HepG2 (cell line): ENCODE measurements around the gene SAMD4A. TPM values are rescaled to one million over a fixed set of nuclear protein-coding genes. Genes with fewer than 3 reads are reported as not detected.
A peak's percentile ranks its signal among the peaks of the same experiment; 100 is the strongest.

Experiments
- ATAC-seq: fragments of 200-7000 bp; cut with Tn5 transposase; 3 replicates; pipeline ENCODE4 v1.9.1; 2020; ENCODE audit warnings: mild to moderate bottlenecking, moderate library complexity
- BruUV-seq: library from RNA; stranded (reverse); fragments of 400-500 nt; replicated peaks from 2 replicates; lab custom pipeline; 2021; lab: Mats Ljungman, UMichigan
- CTCF ChIA-PET: fragments of 300-600 bp; formaldehyde crosslinking; extraction: SDS; loops from one replicate; lab custom pipeline; 2021; ENCODE audit warnings: low total read pairs, inconsistent platforms, low intra/inter-chr PET ratio; lab: Yijun Ruan, JAX
- POLR2A ChIA-PET: fragments of 350-600 bp; sonication (Branson Sonifier 250); formaldehyde crosslinking; loops from one replicate; lab custom pipeline; 2020; ENCODE audit warnings: antibody characterized with exemption, inconsistent platforms; lab: Yijun Ruan, JAX
- DNase-seq: peaks from one replicate; pipeline ENCODE4 v3.0.0-alpha.2; 2015; ENCODE audit warnings: low spot score
- FAIRE-seq: peaks from 3 replicates; lab custom pipeline; 2011; peaks lifted over from hg19 to GRCh38; lab: Jason Lieb, UNC
- H2AFZ ChIP-seq: one replicate; pipeline ENCODE4 v1.6.1; 2011; ENCODE audit warnings: low read length, inconsistent platforms
- H3K27ac ChIP-seq: fragments of 300-600 bp; 3 replicates; pipeline ENCODE4 v1.8.0; 2011; ENCODE audit warnings: mixed run types, mild to moderate bottlenecking, mixed read lengths, low read length, inconsistent platforms; ENCODE audit not compliant: insufficient read depth; ENCODE audit errors: extremely low read length
- H3K27me3 ChIP-seq, 2 experiments: fragments of 200-600 bp in 1 of 2; 2 replicates in 1 of 2; 3 replicates in 1 of 2; pipeline versions ENCODE4 v1.6.0 to v1.8.0; 2011; ENCODE audit warnings: low read length in 2 of 2, mild to moderate bottlenecking in 2 of 2, moderate library complexity in 2 of 2, inconsistent platforms in 1 of 2; ENCODE audit not compliant: insufficient read depth in 2 of 2, control insufficient read depth in 1 of 2
- H3K36me3 ChIP-seq, 2 experiments: fragments of 200-600 bp in 1 of 2; replicated peaks in 1 of 2; 2 replicates in 1 of 2; 3 replicates in 1 of 2; pipeline versions ENCODE4 v1.5.1 to v1.8.0; 2011; ENCODE audit warnings: low read length in 2 of 2, inconsistent platforms in 1 of 2; ENCODE audit not compliant: insufficient read depth in 2 of 2, control insufficient read depth in 1 of 2
- H3K4me1 ChIP-seq: 2 replicates; pipeline ENCODE4 v1.5.1; 2012; ENCODE audit warnings: low read length, inconsistent platforms; ENCODE audit not compliant: insufficient read depth
- H3K4me2 ChIP-seq: 2 replicates; pipeline ENCODE4 v1.6.0; 2011; ENCODE audit warnings: low read depth, low read length, inconsistent platforms
- H3K4me3 ChIP-seq, 3 experiments: fragments of 200-600 bp in 1 of 3; sonication (generic), shearing (Covaris generic) in 1 of 3; replicated peaks in 1 of 3; 2 replicates each; pipeline ENCODE4 v1.5.1; 2011 to 2016; ENCODE audit warnings: low read length in 3 of 3, inconsistent platforms in 2 of 3, low read depth in 2 of 3, mild to moderate bottlenecking in 2 of 3, control low read depth in 1 of 3, mixed read lengths in 1 of 3; ENCODE audit not compliant: insufficient read depth in 1 of 3
- H3K79me2 ChIP-seq: one replicate; pipeline ENCODE4 v1.6.1; 2011; ENCODE audit warnings: low read length, inconsistent platforms; ENCODE audit not compliant: insufficient read depth
- H3K9ac ChIP-seq: 2 replicates; pipeline ENCODE4 v1.6.0; 2011; ENCODE audit warnings: mild to moderate bottlenecking, low read depth, low read length, inconsistent platforms; ENCODE audit not compliant: insufficient read depth
- H3K9me3 ChIP-seq: 2 replicates; pipeline ENCODE4 v1.5.1; 2012; ENCODE audit warnings: mild to moderate bottlenecking, low read length
- H4K20me1 ChIP-seq: 2 replicates; pipeline ENCODE4 v1.6.0; 2011; ENCODE audit warnings: inconsistent platforms, mild to moderate bottlenecking, low read length, moderate library complexity; ENCODE audit not compliant: insufficient read depth
- ATM ChIP-seq: fragments of 450-650 bp; IDR thresholded peaks from 2 replicates; pipeline ENCODE4 v1.7.1; 2017; ENCODE audit warnings: mild to moderate bottlenecking, borderline replicate concordance
- CREM ChIP-seq, 2 experiments: sonication (generic) in 1 of 2; formaldehyde crosslinking in 1 of 2; IDR thresholded peaks; 2 replicates each; pipeline versions ENCODE4 v1.4.0 to v1.6.1; 2016 to 2020; ENCODE audit warnings: antibody characterized with exemption in 1 of 2, mild to moderate bottlenecking in 1 of 2, missing genetic modification reagents in 1 of 2
- FOXK2 ChIP-seq: fragments of 450-650 bp; IDR thresholded peaks from 2 replicates; pipeline ENCODE4 v1.6.1; 2016
- NFATC3 ChIP-seq: sonication (generic); formaldehyde crosslinking; IDR thresholded peaks from 2 replicates; pipeline ENCODE4 v1.5.1; 2020; ENCODE audit warnings: mild to moderate bottlenecking, missing genetic modification reagents
- NFKB2 ChIP-seq: sonication (generic); formaldehyde crosslinking; IDR thresholded peaks from 2 replicates; pipeline ENCODE4 v1.4.0; 2020; ENCODE audit warnings: missing genetic modification reagents, borderline replicate concordance
- NFKBIZ ChIP-seq: IDR thresholded peaks from 2 replicates; pipeline ENCODE4 v1.6.1; 2018; ENCODE audit warnings: missing genetic modification reagents, missing compliant biosample characterization
- NR2C2 ChIP-seq: sonication (generic); formaldehyde crosslinking; IDR thresholded peaks from 2 replicates; pipeline ENCODE4 v1.4.0; 2020; ENCODE audit warnings: missing genetic modification reagents, mild to moderate bottlenecking, moderate library complexity, borderline replicate concordance
- RAD21 ChIP-seq: fragments of 450-650 bp; formaldehyde crosslinking; IDR thresholded peaks from 2 replicates; pipeline ENCODE4 v1.5.0; 2020; ENCODE audit warnings: mild to moderate bottlenecking
- ZMYM3 ChIP-seq: sonication (generic); formaldehyde crosslinking; IDR thresholded peaks from 2 replicates; pipeline ENCODE4 v1.5.1; 2020; ENCODE audit warnings: mild to moderate bottlenecking, missing genetic modification reagents
- ZNF354B ChIP-seq: sonication (generic); formaldehyde crosslinking; IDR thresholded peaks from 2 replicates; pipeline ENCODE4 v1.8.0; 2022; ENCODE audit warnings: mild to moderate bottlenecking, missing genetic modification reagents
- ZNF674 ChIP-seq: sonication (generic); formaldehyde crosslinking; IDR thresholded peaks from 2 replicates; pipeline ENCODE4 v1.5.0; 2020; ENCODE audit warnings: low read depth, mild to moderate bottlenecking, missing genetic modification reagents
- ZNF850 ChIP-seq: sonication (generic); formaldehyde crosslinking; conservative IDR thresholded peaks from 2 replicates; pipeline ENCODE4 v1.9.0; 2021; ENCODE audit warnings: mild to moderate bottlenecking, missing genetic modification reagents
- WGBS: methylation state at CpG from one replicate; pipeline ENCODE4 v1.1.6; 2017; ENCODE audit warnings: low lambda C conversion rate; 5-methylcytosine and 5-hydroxymethylcytosine counted together
- in situ Hi-C: cut with HindIII; loops from 2 replicates; pipeline ENCODE4 v1.10.0; 2017; ENCODE audit warnings: low pct_unique_long_range_greater_than_20kb; ENCODE audit not compliant: extremely low pct_ligation_motif_present
- intact Hi-C: fragments of 100-400 bp; cut with micrococcal nuclease; formaldehyde crosslinking; loops from one replicate; pipeline ENCODE4 v1.10.0; 2022; ENCODE audit not compliant: unreplicated experiment
- polyA plus RNA-seq, 8 experiments: library from polyadenylated mRNA; depleted of rRNA in 3 of 8; stranded (reverse) in 7 of 8; unstranded in 1 of 8; fragments of >200 nt; fragmentation: Illumina TruSeq in 4 of 8; extraction: Trizol in 4 of 8; gene quantifications; 2 replicates each; pipeline versions ENCODE4 v1.2.1 to v1.2.3, GENCODE V29; 2011 to 2016; ENCODE audit warnings: low read depth in 4 of 8, missing spikeins in 1 of 8, mixed read lengths in 1 of 8; ENCODE audit not compliant: insufficient read depth in 1 of 8
- total RNA-seq, 5 experiments: library from RNA; depleted of rRNA; stranded (reverse); fragments of >200 nt; fragmentation: Illumina TruSeq; extraction: Trizol; gene quantifications; 2 replicates each; pipeline ENCODE4 v1.2.3, GENCODE V29; 2016; ENCODE audit warnings: low read depth in 1 of 5
- TF ChIP-seq, protein P1 (sequence below): sonication (generic); formaldehyde crosslinking; IDR thresholded peaks from 2 replicates; pipeline ENCODE4 v1.5.0; 2020; ENCODE audit warnings: mild to moderate bottlenecking, missing genetic modification reagents, moderate library complexity
- TF ChIP-seq, protein P2 (sequence below): sonication (generic); formaldehyde crosslinking; IDR thresholded peaks from 2 replicates; pipeline ENCODE4 v1.4.0; 2020; ENCODE audit warnings: missing genetic modification reagents
- TF ChIP-seq, protein P3 (sequence below): fragments of 450-650 bp; IDR thresholded peaks from 2 replicates; pipeline ENCODE4 v1.6.1; 2016
- TF ChIP-seq, protein P4 (sequence below): sonication (generic); formaldehyde crosslinking; IDR thresholded peaks from 2 replicates; pipeline ENCODE4 v1.5.1; 2020; ENCODE audit warnings: mild to moderate bottlenecking, moderate library complexity, missing genetic modification reagents
- TF ChIP-seq, protein P5 (sequence below): sonication (generic); formaldehyde crosslinking; IDR thresholded peaks from 2 replicates; pipeline ENCODE4 v1.4.0; 2020; ENCODE audit warnings: mild to moderate bottlenecking, missing genetic modification reagents

The SAMD4A gene
- total and polyA plus RNA-seq, 2 of the 13 experiments (the other 11 are each of a cell fraction or from before 2014, with no cell fraction given): 11.8 to 13.0 TPM

DNA sequence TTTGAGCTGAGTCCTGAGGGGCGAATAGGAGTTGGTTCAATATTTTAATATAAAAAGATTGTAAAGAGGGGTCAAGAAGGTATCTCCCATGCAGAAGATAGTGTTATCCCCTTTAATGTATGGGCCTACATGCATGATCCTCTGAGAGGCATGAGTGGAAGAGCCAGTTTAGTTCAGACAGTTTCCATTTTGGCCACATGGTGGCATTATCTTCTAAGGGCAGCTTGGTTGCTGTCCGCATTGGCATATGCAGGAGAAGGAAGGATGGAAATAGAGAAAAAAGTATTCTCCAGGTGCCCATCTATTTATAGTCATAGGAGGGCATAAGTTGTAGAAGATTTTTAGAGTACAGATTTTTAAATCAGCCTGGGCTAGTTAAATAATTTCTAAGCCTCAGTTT is 5.4 kb downstream of the SAMD4A start:
- in situ Hi-C loops (no loop called here), intact Hi-C loops (no loop called here)
- H3K36me3 ChIP-seq: peaks cover 6 to 62% of the 10 kb centered on the region in 2 experiments; a peak in 4 of 5 replicates
- no peak overlapping the region for H3K9ac ChIP-seq
- no peak overlapping the region for H2AFZ ChIP-seq
- WGBS: 99% methylated on average over 2 of the region's 2 CpGs
- FAIRE-seq (no peak), DNase-seq (peak; percentile 41), ATAC-seq (no peak)
- peaks cover 10% of the 10 kb centered on the region for H3K9me3 ChIP-seq
- BruUV-seq: no TSS peak
- H3K4me1 ChIP-seq: peaks cover 66% of the 10 kb centered on the region
- H4K20me1 ChIP-seq: peaks cover 37% of the 10 kb centered on the region
- CTCF ChIA-PET: interaction anchor here (1.0 kb wide), 2 partner anchors 119 kb away, joined by 5 read pairs; no protein-coding TSS in a partner anchor
- peaks cover 97% of the 10 kb centered on the region for H3K79me2 ChIP-seq
- no peak overlapping the region for H3K27ac ChIP-seq
- H3K4me2 ChIP-seq: no peak overlapping the region
- H3K4me3 ChIP-seq: no peak overlapping the region
- POLR2A ChIA-PET: no interaction called here
- no peaks in the 10 kb centered on the region for H3K27me3 ChIP-seq
- no peak for TF ChIP-seq ZNF354B (CRISPR knock-in tag)
- TF ChIP-seq, protein P1, sequence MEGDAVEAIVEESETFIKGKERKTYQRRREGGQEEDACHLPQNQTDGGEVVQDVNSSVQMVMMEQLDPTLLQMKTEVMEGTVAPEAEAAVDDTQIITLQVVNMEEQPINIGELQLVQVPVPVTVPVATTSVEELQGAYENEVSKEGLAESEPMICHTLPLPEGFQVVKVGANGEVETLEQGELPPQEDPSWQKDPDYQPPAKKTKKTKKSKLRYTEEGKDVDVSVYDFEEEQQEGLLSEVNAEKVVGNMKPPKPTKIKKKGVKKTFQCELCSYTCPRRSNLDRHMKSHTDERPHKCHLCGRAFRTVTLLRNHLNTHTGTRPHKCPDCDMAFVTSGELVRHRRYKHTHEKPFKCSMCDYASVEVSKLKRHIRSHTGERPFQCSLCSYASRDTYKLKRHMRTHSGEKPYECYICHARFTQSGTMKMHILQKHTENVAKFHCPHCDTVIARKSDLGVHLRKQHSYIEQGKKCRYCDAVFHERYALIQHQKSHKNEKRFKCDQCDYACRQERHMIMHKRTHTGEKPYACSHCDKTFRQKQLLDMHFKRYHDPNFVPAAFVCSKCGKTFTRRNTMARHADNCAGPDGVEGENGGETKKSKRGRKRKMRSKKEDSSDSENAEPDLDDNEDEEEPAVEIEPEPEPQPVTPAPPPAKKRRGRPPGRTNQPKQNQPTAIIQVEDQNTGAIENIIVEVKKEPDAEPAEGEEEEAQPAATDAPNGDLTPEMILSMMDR (CRISPR knock-in tag): peak; percentile 68
- TF ChIP-seq NR2C2: no peak
- TF ChIP-seq, protein P2, sequence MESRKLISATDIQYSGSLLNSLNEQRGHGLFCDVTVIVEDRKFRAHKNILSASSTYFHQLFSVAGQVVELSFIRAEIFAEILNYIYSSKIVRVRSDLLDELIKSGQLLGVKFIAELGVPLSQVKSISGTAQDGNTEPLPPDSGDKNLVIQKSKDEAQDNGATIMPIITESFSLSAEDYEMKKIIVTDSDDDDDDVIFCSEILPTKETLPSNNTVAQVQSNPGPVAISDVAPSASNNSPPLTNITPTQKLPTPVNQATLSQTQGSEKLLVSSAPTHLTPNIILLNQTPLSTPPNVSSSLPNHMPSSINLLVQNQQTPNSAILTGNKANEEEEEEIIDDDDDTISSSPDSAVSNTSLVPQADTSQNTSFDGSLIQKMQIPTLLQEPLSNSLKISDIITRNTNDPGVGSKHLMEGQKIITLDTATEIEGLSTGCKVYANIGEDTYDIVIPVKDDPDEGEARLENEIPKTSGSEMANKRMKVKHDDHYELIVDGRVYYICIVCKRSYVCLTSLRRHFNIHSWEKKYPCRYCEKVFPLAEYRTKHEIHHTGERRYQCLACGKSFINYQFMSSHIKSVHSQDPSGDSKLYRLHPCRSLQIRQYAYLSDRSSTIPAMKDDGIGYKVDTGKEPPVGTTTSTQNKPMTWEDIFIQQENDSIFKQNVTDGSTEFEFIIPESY: 0 out of 2 replicates have a peak, but pooled peaks have one; percentile 26
- TF ChIP-seq ZNF850 (CRISPR knock-in tag): no peak
- TF ChIP-seq, protein P3, sequence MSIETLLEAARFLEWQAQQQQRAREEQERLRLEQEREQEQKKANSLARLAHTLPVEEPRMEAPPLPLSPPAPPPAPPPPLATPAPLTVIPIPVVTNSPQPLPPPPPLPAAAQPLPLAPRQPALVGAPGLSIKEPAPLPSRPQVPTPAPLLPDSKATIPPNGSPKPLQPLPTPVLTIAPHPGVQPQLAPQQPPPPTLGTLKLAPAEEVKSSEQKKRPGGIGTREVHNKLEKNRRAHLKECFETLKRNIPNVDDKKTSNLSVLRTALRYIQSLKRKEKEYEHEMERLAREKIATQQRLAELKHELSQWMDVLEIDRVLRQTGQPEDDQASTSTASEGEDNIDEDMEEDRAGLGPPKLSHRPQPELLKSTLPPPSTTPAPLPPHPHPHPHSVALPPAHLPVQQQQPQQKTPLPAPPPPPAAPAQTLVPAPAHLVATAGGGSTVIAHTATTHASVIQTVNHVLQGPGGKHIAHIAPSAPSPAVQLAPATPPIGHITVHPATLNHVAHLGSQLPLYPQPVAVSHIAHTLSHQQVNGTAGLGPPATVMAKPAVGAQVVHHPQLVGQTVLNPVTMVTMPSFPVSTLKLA: no peak
- TF ChIP-seq ATM: no peak
- TF ChIP-seq, protein P4, sequence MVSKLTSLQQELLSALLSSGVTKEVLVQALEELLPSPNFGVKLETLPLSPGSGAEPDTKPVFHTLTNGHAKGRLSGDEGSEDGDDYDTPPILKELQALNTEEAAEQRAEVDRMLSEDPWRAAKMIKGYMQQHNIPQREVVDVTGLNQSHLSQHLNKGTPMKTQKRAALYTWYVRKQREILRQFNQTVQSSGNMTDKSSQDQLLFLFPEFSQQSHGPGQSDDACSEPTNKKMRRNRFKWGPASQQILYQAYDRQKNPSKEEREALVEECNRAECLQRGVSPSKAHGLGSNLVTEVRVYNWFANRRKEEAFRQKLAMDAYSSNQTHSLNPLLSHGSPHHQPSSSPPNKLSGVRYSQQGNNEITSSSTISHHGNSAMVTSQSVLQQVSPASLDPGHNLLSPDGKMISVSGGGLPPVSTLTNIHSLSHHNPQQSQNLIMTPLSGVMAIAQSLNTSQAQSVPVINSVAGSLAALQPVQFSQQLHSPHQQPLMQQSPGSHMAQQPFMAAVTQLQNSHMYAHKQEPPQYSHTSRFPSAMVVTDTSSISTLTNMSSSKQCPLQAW (CRISPR knock-in tag): no peak
- no peak for TF ChIP-seq NFKBIZ (CRISPR knock-in tag)
- TF ChIP-seq, protein P5, sequence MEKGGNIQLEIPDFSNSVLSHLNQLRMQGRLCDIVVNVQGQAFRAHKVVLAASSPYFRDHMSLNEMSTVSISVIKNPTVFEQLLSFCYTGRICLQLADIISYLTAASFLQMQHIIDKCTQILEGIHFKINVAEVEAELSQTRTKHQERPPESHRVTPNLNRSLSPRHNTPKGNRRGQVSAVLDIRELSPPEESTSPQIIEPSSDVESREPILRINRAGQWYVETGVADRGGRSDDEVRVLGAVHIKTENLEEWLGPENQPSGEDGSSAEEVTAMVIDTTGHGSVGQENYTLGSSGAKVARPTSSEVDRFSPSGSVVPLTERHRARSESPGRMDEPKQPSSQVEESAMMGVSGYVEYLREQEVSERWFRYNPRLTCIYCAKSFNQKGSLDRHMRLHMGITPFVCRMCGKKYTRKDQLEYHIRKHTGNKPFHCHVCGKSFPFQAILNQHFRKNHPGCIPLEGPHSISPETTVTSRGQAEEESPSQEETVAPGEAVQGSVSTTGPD: no peak
- TF ChIP-seq ZMYM3 (CRISPR knock-in tag): no peak
- no peak for TF ChIP-seq CREM (IDR thresholded peaks at IDR 0.05)
- TF ChIP-seq CREM (CRISPR knock-in tag; IDR thresholded peaks at IDR 0.05): no peak
- TF ChIP-seq ZNF674 (CRISPR knock-in tag): no peak
- TF ChIP-seq RAD21 (CRISPR knock-in tag): 0 out of 2 replicates have a peak, but pooled peaks have one; percentile 26
- no peak for TF ChIP-seq FOXK2
- TF ChIP-seq NFKB2 (CRISPR knock-in tag): no peak
- no peak for TF ChIP-seq NFATC3
